GM12874 (cell line): ENCODE results near the gene CCDC85B.

Experiments
- CTCF ChIP-seq: IDR thresholded peaks from 2 replicates; pipeline ENCODE4 v1.5.1; 2011; ENCODE audit warnings: low read depth, mild to moderate bottlenecking, control low read depth, low read length, moderate library complexity; ENCODE audit not compliant: insufficient read depth

CCDC85B gene

GRCh38 chr11:65859095-65859811, 31.2 kb upstream of the CCDC85B start:
- TF ChIP-seq CTCF = no peak

DNA sequence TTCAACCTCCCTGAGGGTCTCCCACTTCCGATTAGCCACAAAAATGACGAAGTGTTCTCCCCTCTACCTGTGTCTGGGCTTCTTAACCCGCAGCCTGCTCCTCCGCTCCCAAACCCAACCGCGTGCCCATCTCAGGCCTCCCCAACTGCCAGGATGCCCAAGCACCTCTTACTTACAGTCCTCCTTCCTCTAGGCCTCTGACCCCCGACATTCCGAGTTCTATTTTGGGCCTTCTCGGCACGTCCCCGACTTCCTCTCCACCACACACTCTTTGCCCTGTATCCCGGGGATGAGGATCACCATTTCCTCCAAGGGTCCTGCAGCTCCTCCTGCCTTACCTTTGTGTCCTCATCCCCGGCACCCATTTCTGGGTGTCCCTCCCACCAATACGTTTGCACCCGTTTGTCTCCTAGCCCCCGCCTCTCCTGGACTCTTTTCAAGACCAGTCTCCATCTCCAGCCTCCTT, 30.6 kb upstream of the CCDC85B start:
- no peak for TF ChIP-seq CTCF

GRCh38 chr11:65860278-65861164, 30.0 kb upstream of the CCDC85B start, which contains the start of gene MUS81:
Gene MUS81 (plus strand): TSS chr11:65860433. CDS start chr11:65860754, 321 bp downstream.
- peak; percentile 88 for TF ChIP-seq CTCF

DNA sequence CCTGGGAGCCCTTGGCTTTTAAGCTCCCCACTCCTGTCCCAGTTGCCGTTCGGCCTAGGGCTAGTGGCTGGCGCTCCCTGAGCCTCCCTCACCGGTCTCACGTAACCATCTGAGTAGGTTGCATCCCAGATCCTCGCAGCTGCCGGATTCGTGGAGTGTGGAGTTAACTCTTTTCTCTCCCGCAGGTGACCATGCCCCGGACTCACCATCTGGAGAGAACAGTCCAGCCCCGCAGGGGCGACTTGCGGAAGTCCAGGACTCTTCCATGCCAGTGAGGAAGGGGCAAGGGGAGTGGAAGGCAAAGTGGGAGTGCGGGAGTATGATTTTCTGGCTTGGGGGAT, 29.3 kb upstream of the CCDC85B start:
- no peak for TF ChIP-seq CTCF

DNA sequence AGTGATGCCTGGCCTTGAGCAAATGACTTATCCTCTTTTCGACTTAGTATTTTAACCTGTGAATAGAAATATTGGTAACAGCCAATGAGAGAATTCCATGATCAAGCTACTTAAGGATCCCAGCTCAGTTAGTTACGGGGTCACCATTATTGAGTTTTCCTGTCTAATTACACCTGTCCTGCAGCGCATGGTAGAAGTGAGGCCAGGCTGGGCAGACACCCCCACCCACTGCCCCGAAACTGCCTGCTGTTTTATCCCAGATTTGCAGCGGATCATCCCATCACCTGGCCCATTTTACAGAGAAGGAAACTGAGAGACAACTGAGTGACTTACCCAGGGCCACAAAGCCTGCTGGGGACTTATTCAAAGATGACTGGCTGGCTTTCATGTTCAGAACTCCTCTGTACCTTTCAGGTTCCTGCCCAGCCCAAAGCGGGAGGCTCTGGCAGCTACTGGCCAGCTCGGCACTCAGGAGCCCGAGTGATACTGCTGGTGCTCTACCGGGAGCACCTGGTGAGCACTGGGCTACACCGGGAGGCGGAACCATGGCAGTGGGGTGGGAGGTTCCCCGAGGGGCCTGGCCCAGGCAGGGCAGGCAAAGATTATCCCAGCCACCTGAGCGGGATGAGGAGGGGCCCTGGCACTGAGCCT, 28.8 kb upstream of the CCDC85B start:
- TF ChIP-seq CTCF = no peak

GRCh38 chr11:65862191-65862735, 28.2 kb upstream of the CCDC85B start:
- no peak for TF ChIP-seq CTCF
